HG02678 (cell line): ENCODE measurements around the gene IL17REL.
"Not testable (repeated sequence)": the region's sequence is repeated elsewhere in the genome, so short reads cannot be mapped to it uniquely, and the experiment has no call there.

ENCODE experiments used
- ATAC-seq: cut with Tn5 transposase; IDR thresholded peaks from one replicate; pipeline ENCODE4 v1.9.1; 2021; ENCODE audit warnings: mild to moderate bottlenecking, moderate library complexity; ENCODE audit not compliant: unreplicated experiment

The IL17REL gene

DNA sequence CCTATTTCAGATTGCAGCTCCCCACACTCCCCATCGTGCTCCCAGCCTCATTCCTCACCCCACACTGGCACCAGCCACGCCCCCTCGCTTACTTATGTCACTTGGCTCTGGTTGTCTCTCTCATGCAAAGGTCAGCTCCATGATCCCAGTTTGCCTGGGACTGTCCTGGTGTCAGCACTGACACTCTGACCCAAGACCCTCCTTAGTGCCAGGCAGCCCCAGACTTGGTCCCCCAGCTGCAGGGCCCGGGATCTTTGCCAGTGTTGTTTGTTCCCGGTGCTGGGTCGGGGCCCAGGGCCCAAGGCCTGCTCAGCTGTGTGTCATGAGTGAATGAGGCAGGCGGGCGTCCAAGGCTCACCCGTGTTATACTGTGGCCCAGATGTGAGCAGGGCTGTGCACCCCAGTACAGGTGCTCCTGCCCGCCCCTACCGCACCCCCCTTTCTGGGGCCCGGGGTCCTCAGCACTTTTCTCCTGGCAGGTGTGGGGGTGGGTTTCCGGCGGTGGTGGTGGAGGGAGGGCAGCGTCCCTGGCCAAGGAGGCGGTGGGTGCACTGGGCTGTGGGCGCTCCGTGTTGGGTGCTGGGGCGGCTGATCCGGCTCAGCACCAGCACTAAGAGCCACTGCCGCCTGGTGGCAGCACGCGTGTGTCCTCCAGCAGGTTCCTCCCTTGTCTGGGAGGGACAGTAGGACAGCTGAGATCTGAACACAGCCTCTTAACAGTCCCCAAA lies 19.5 kb downstream of the IL17REL start:
- ATAC-seq, result no peak

DNA sequence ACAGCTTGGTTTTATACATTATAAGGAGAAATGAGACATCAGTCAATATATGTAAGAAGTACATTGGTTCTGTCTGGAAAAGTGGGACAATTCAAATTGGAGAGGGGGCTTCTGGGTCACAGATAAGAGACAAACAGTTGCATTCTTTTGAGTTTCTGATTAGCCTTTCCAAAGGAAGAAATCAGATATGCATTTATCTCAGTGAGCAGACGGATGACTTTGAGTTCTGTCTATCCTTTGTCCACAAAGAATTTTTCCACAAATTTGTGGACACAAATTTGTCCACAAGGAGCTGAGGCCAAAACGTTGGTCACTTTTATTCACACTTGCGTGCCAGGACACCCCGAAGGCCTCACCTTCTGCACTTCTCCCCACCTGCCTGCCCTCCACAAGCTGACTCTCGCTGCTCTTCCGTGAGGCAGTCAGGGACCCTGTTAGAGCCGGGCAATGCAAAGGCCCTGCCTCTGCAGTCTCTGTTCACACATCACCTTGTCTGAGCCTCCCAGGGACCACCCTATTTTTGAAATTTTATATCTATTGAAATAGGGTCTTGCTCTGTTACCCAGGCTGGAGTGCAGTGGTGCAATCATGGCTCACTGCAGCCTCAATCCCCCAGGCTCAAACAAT lies 20.5 kb downstream of the IL17REL start:
- ATAC-seq, result no peak

DNA sequence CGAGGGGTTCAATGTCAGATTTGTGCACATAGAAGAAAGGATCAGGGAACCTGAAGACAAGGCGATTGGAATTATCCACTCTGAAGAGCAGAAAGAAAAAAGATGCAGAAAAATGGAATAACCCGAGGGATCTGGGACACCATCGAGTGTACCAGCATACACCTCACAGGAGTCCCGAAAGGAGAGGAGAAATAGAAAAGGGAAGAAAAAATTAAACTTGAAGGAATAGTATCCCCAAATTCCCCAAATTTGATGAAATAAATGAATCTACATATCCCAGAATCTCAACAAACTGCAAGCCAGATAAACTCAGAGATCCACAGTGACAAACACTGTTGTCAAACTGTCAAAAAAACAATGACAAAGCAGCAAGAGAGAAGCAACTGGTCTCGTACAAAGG lies 21.4 kb downstream of the IL17REL start:
- ATAC-seq, result no peak

- ATAC-seq, result not testable (repeated sequence)
Observed at GRCh38 chr22:49989826-49990225, 22.7 kb downstream of the IL17REL start.

DNA sequence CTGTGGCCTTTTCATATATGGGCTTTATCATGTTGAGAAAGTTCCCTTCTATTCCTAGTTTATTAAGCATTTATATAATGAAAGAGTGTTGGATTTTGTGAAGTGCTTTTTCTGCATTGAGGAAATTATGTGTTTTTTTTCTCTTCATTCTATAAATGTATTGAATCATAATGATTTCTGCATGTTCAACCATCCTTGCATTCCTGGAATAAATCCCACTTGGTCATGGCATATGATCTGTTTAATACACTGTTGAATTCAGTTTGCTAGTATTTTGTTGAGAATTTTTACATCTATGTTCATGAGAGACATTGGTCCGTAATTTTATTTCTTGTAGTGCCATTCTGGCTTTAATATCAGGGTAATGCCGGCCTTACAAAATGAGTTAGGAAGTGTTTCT lies 26.2 kb downstream of the IL17REL start:
- no peak for ATAC-seq

GRCh38 chr22:49983148-49984042 lies 29.2 kb downstream of the IL17REL start:
- no peak for ATAC-seq

- ATAC-seq, result not testable (repeated sequence)
Observed at GRCh38 chr22:49981799-49982198, 30.8 kb downstream of the IL17REL start.

DNA sequence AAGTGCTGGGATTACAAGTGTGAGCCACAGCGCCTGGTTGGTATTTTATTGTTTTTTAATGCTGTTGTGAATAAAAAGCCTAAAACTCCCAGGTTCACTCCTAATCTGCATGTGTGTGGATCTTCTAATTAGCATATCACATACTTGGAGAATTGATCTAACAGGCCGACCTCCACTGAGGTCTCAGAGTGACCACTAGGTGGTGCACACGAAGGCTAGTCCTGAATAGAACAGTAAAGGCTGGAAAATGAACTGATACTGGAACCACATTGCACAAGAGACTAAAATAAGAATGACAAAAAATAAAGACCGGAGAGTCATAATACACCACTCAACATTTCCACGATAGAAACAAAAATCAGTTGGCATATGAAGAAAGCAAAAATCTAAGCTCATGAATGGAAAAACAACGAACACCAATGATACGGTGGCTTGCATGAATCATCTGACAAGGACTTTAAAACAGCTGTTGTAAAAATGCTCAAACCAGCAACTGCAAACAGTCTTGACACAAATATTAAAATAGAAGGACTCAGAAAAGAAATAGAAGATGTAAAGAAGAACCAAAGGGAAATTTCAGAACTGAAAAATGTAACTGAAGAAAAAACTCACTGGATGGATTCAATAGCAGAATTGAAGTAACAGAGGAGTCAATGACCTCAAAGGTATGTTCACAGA lies 32.8 kb downstream of the IL17REL start:
- ATAC-seq, result no peak

- ATAC-seq, result no peak
Observed at GRCh38 chr22:49977578-49977977, 35.0 kb downstream of the IL17REL start.

GRCh38 chr22:49976439-49977175 lies 36.0 kb downstream of the IL17REL start:
- ATAC-seq, result no peak

- no peak for ATAC-seq
Observed at GRCh38 chr22:49975543-49976389, 36.8 kb downstream of the IL17REL start.

- no peak for ATAC-seq
Observed at GRCh38 chr22:49973018-49973961, 39.3 kb downstream of the IL17REL start.

DNA sequence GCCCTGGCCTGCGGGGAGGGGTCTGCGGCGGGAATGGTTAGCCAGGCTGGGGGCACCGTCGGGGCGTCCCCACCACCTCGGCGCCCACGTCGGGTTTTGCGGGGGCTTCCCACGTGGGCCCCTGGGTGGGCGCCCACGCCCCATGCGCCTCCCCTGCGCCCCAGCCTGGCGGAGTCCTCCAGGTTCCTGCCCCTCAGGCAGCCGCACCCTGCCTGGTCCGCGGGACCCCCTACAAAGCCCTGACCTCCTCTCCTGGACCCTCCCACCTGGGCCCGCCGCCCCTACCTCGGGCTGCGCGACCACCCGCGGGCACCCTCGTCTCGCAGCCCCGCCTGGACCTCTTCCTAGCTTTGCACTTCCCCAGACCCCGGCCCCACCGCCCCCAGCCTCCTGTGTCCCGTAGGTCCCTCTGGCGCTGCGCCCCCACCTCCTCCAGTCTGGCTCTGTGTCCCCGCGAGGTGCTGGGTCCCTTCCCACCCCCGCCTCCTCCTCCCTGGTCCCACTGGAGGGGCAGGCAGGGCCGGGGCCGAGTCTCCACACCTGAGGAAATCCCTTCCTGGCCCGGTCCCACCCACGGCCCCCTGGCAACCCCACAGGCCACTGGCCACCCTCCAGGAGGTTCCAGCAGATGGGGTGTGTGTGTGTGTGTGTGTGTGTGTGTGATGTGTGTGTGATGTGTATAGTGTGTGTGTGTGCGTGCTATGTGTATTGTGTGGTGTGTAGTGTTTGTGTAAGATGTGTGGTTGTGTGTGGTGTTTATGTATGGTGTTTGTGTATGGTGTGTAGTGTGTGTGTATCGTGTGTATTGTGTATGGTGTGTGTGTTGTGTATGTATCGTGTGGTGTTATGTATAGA lies 40.2 kb downstream of the IL17REL start:
- ATAC-seq, result no peak

DNA sequence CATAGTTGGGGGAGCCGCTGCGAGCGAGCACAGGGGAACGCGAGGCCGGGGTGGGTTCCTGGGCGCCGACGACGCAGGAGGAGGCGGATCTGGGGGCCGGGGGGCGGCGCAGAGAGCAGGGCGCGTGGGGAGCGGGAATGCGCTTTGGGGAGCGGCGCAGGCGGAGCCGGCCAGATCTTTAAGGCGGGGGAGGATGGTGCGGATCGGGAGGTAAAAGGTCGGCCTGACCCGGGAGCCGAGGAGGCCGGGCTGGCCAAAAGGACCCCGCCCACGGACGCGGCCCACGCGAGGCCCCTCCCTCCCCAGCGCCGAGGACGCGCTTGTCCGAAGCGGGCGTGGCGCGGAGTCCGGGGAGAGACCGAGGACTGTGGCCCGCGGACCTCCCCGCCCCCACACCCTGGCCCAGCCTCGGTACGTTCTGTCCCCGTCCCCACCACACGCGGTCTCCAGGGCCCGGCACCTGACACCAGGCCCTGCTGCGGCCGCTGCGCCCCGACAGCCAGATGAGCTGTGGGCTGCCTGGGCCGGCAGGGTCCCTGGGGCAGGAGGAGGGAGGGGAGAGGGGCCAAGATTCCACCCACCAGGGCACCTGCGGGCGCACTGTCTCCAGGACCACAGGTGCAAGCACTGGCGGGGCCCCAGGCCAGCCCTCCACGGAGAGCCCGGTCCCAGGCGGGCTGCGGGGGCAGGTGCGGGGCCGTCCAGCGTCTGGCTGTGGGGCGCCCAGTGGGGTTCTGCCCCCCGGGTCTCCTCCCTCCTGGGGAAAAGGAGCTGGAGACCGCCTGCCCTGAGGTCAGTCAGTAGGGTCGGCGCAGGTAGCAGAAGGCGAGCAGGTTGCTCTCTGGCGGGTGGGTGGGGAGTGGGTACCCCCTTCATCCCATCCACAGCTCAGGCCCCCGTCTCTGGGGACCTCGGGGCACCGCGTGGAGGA lies 41.1 kb downstream of the IL17REL start:
- peak; percentile 25 for ATAC-seq

GRCh38 chr22:49970528-49971231 lies 41.9 kb downstream of the IL17REL start:
- peak; percentile 63 for ATAC-seq
